Posterior cingulate gyrus (tissue), 11 donors: Measurements from ENCODE around the gene DMGDH.

Experiments
- DNase-seq, 10 donors: peaks; one replicate each; pipeline versions ENCODE4 v3.0.0 to v3.0.0-alpha.2; 2020 to 2021; ENCODE audit warnings: mixed read lengths in 3 of 10
- intact Hi-C: fragments of 100-400 bp; cut with DNase I; formaldehyde crosslinking; loops from one replicate; pipeline ENCODE4 v1.15.1; 2023

The DMGDH gene

DNA sequence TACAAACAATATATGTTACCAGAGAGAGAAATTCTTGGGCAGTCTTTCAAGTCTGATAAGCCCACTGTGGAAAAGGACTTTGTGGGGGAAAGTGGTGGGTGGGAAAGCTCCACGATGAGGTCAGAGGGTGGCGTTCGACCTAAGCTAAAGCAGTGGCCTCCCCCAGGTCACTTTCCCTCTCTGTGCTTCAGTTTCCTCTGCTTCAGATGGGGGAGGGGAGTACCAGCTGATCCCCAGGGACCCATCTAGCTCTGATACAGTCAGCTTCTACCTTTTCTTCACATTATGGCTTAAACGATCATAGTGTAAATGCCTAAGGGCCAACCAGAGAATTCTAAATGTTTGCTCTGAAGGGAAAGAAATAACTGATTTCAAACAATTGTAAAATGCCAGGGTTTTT is 47.7 kb downstream of the DMGDH start:
- no peak for DNase-seq
- intact Hi-C loops: loop anchor here (1.0 to 10.0 kb wide), 3 partner anchors 112 to 1061 kb away; no protein-coding TSS in a partner anchor

- intact Hi-C loops: loop anchor here (1.0 to 10.0 kb wide), 3 partner anchors 112 to 1061 kb away; no protein-coding TSS in a partner anchor
- peak; percentile 38 to 96 (median 64) for DNase-seq
These were observed 48.5 kb downstream of the DMGDH start for GRCh38 chr5:79020861-79021561.

GRCh38 chr5:79014631-79015030 is 54.8 kb downstream of the DMGDH start:
- no peak for DNase-seq
- intact Hi-C loops: no loop called here

- intact Hi-C loops: no loop called here
- no peak for DNase-seq
These were observed 57.6 kb downstream of the DMGDH start for GRCh38 chr5:79011869-79012268.

DNA sequence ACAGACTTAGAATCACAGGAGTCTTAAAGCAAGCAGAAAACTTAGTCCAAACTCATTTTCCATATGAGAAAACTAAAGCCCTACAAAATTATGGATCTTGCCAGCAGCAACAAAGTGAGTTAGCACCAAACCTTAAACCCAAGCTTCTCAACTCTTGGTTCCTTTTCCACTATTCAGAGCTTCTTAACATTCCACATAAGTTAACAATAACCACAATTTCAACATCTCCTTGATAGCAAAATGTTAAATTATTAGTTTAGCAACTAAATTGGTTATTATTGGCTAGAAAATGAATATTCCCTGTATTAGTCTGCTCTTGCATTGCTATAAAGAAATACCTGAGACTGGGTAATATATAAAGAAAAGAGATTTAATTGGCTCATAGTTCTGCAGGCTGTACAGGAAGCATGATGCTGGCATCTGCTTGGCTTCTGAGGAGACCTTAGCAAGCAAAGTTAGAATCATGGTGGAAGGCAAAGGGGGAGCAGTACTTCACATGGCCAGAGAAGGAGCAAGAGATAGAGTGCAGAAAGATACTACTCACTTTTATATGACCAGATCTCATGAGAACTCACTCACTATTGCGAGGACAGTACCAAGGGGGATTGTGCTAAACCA is 58.1 kb downstream of the DMGDH start:
- no peak for DNase-seq
- intact Hi-C loops: no loop called here

- intact Hi-C loops: no loop called here
- no peak for DNase-seq
These were observed 61.1 kb downstream of the DMGDH start for GRCh38 chr5:79008362-79008761.

DNA sequence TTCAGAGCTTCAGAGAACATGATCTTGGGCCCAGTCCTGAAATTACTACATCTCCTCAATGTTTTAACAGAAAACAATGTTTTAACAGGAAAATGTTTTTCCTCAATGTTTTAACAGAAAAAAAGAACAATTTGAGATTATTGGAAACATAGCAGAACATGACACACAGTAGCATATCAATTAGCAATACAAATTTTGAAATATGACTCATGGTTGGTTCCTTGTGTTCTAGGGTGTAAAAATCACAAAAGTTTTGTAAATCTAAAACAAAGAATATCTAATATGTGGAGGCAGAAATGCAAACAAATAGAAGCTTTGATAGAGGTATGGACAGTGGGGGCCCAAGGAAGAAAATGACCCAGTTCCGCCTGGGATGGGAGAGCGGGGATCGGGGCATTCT is 61.6 kb downstream of the DMGDH start:
- intact Hi-C loops: no loop called here
- DNase-seq: no peak

DNA sequence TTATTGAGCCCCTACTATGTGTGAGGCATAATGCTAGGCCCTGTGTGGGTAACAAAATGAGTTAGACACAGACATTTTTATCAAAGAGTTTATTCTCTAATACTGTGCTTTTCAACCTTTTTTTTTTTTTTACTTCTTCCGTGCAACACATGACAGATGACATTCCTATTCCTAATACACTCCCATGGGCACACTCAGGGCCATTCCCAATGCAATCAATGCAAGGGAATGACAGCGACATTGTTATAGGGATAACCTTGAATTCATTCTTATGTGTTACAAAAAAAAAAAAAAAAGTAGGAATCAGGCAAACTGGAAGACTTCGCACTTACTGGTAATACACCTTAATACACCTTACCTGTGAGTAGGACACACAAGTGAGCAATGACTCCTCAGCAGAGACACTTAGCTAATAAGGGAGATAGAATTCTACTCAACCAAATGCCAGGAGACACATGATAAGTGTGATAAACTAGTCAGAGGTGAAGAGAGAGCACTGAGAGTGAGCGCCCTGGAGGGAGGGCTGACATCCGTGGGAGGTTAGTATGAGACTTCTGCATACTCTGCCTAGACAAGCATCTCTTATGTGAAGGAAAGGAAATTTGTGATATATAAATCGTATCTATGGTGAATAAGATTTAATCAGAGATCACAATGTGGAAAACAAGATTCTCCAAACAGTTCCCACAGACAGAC is 63.4 kb downstream of the DMGDH start:
- DNase-seq: no peak
- intact Hi-C loops: no loop called here

- intact Hi-C loops: no loop called here
- DNase-seq: no peak
These were observed 64.3 kb downstream of the DMGDH start for GRCh38 chr5:79005151-79005550.

DNA sequence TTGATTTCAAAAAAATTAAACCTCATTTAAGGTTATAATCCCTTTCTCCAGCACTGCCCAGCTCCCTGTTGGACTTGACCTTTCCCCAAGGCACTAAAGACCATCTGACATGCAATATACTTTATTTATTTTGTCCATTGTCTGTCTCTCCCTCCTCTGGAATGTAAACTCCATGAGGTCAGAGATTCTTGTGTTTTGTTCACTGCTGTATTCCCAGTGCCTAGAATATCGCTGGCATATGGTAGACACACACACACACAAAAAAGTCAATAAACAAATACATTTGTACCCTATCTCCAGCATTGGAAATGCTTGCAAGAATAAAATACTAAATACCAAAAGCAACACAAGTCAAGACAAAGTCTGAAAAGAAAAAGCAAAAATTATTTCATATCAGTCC is 67.1 kb downstream of the DMGDH start:
- intact Hi-C loops: no loop called here
- DNase-seq: no peak

GRCh38 chr5:79001471-79001870 is 68.0 kb downstream of the DMGDH start:
- intact Hi-C loops: no loop called here
- DNase-seq: no peak

GRCh38 chr5:78997090-78997489 is 72.4 kb downstream of the DMGDH start:
- intact Hi-C loops: no loop called here
- no peak for DNase-seq

DNA sequence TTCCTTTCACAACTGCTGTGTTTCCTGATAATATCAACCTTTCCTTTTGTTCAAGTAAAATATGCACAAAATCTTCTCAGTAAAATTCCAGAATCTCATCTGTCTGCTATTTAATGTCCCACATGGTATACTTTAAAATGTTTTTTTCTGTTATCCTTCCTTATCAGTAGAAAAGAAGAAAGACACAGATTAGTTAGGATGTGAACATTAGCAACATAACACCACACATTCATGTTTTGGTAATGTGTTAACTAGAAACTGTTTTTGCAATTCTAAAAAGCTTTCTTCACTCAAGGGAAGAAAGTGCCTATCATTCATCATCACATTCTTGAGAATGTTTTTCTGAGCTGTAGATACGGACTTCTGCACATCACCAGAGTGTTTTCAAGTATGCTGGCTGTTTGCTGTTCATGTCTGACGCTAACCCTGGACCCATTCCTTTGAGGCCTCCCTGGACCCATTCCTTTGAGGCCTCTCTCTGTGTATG is 73.9 kb downstream of the DMGDH start:
- DNase-seq: no peak
- intact Hi-C loops: no loop called here

- intact Hi-C loops: no loop called here
- DNase-seq: no peak
These were observed 76.3 kb downstream of the DMGDH start for GRCh38 chr5:78993165-78993564.

GRCh38 chr5:78992146-78992545 is 77.3 kb downstream of the DMGDH start:
- intact Hi-C loops: no loop called here
- DNase-seq: no peak

- intact Hi-C loops: no loop called here
- no peak for DNase-seq
These were observed 80.4 kb downstream of the DMGDH start for GRCh38 chr5:78989080-78989479.

DNA sequence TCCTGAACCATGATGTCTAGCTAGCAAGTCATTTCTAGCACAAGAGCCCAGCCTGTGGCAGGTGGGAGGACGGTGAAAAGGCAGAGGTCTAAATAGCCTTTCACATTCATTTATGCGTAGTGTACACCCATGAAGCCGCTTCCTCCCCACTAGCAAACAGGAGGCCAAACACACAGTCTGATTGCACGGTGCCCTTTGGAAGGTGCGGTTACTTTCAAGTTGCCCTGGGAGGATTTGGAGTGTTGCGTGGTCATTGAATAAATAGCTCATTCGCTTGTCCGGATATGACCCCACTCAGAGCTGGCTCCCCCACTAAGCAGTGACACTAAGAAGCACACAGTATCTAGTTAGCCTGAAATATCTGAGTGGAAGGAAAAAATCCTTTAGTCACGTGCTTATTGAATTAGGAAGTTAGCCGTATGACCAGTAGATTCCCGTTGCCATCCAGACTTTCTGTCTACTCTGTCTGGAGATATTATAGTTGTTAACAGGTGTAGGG is 83.7 kb downstream of the DMGDH start:
- peak in 5 of 10 donors; percentile 11 to 39 (median 18) for DNase-seq
- intact Hi-C loops: no loop called here

DNA sequence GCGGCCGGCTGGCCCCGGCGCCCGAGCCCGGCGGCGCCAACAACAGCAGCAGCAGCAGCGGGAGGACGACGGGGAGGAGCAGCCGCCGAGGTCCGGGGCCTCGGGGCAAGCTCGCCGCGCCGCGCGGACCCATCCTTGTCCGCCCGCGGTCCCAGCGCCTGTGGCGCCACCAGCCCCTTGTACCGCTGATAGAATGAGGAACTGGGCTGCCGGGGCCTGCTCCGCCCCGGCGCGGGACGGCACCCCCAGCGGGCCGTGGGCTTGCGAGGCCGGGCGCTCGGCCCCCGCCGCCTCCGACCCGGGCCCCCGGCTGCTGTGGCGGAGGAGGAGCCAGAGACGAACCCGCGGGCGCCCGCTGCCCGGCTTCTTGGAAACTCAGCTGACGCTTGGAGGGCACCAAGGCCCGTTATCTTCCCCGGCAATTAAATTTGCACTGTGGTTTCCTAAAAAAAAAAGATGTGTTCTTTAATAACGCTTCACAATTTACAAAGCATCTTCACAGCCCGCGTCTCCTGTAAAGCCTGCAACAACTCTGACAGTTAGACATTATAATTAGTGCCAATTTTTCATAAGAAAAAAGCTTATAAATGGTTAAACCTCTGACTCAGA is 84.3 kb downstream of the DMGDH start, which contains the start of gene ARSB:
Gene ARSB, minus strand, starts transcription at position 195 of the 609 bp plus-strand sequence. Its CDS starts 62 bp downstream, at position 133.
- intact Hi-C loops: no loop called here

DNA sequence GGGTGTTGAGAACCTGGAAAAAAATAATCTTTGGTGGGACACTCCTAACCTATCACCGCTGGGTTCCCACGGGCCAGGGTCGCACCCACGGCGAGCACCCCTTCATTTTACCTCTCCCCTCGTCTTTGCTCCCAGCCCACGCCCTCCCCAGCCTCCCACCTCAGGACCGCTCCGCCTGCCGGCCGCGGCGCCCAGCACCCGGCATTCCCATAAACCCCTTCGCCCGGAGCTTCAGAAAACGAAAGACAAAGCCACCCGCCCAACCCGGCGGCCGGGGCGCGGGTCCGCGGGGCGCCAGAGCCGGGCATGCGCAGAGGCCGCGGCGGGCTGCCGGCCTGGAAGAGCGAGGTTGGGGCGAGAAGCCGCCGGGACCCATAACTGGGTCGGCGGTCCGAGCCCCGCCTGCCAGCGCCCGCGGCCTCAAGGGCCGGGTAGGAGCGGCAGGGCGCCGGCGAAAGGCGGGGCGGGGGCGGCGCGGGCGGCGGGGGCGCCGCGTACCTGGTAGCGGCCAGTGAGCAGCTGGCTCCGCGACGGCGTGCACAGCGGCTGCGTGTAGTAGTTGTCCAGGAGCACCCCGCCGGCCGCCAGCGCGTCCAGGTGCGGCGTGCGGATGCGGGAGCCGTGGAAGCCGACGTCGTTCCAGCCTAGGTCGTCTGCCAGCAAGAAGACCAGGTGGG is 84.9 kb downstream of the DMGDH start:
- intact Hi-C loops: no loop called here
- peak; percentile 77 to 97 (median 84) for DNase-seq

More for the DNA sequence above, 84.3 kb downstream of the DMGDH start, which contains the start of gene ARSB:
- peak; percentile 48 to 94 (median 68) for DNase-seq
